ENCODE measurements around the gene GMPPA.

The GMPPA gene

DNA sequence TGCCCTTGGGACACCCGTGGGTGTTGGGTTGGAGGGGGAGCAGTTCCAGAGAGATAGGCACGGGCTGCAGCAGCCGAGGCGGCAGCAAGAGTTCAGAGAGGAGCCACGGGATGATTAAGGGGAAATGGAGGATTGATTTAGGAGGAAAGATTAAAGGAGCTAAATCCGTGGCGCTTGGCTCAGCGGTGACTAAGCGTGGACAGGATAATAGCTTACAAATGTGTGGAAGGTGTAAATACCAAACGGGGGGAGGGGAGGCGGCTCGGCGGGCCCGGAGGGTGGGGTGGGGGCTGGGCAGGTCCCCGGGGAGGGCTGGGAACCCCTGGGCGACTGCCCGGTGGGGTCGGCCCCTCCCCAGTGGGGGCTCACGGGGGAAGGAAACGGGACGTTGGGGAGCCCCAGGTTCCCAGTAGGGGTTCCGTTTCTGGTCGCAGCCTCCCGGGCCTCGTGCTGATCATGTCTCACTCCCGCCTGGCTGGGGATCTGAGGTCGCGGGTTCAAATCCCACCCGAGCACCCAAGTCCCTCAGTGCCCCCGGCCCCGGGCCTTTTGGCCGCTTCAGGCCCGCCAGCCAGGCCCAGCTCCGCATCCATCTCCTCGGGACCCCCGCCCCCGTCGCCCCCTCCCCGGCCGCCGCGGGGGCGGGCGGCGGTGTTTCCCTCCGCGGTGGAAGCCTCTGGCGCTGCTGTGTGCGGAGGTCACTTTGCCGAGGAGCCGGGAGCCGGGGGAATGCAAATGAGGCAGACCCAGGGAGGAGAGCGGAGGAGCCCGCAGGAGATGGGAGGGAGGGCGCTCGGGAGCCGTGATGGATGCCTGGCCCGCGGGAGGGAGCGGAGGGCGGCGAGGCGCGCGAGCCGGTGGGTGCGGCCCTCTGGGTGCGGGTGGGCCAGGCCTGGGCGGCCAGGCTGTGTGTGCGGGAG is 23.7 kb downstream of the GMPPA start:
- TF ChIP-seq, protein P1, sequence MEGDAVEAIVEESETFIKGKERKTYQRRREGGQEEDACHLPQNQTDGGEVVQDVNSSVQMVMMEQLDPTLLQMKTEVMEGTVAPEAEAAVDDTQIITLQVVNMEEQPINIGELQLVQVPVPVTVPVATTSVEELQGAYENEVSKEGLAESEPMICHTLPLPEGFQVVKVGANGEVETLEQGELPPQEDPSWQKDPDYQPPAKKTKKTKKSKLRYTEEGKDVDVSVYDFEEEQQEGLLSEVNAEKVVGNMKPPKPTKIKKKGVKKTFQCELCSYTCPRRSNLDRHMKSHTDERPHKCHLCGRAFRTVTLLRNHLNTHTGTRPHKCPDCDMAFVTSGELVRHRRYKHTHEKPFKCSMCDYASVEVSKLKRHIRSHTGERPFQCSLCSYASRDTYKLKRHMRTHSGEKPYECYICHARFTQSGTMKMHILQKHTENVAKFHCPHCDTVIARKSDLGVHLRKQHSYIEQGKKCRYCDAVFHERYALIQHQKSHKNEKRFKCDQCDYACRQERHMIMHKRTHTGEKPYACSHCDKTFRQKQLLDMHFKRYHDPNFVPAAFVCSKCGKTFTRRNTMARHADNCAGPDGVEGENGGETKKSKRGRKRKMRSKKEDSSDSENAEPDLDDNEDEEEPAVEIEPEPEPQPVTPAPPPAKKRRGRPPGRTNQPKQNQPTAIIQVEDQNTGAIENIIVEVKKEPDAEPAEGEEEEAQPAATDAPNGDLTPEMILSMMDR (IDR thresholded peaks at IDR 0.05; ENCODE audit: control insufficient read depth, extremely low read depth, insufficient read depth), result no peak
- no peak overlapping the region for H3K4me3 ChIP-seq (ENCODE audit: low read depth, low read length)
- DNase-seq (ENCODE audit: low read depth), result no peak

GRCh38 chr2:219523031-219523671 is 24.5 kb downstream of the GMPPA start:
- no peak overlapping the region for H3K4me3 ChIP-seq (ENCODE audit: low read depth, low read length)
- TF ChIP-seq, protein P1 (IDR thresholded peaks at IDR 0.05; ENCODE audit: control insufficient read depth, extremely low read depth, insufficient read depth), result no peak
- no peak for DNase-seq (ENCODE audit: low read depth)

- H3K4me3 ChIP-seq (ENCODE audit: low read depth, low read length), result no peak overlapping the region
- TF ChIP-seq, protein P1 (IDR thresholded peaks at IDR 0.05; ENCODE audit: control insufficient read depth, extremely low read depth, insufficient read depth), result no peak
- DNase-seq (ENCODE audit: low read depth), result no peak
These were observed 26.1 kb downstream of the GMPPA start for GRCh38 chr2:219524817-219525216.

DNA sequence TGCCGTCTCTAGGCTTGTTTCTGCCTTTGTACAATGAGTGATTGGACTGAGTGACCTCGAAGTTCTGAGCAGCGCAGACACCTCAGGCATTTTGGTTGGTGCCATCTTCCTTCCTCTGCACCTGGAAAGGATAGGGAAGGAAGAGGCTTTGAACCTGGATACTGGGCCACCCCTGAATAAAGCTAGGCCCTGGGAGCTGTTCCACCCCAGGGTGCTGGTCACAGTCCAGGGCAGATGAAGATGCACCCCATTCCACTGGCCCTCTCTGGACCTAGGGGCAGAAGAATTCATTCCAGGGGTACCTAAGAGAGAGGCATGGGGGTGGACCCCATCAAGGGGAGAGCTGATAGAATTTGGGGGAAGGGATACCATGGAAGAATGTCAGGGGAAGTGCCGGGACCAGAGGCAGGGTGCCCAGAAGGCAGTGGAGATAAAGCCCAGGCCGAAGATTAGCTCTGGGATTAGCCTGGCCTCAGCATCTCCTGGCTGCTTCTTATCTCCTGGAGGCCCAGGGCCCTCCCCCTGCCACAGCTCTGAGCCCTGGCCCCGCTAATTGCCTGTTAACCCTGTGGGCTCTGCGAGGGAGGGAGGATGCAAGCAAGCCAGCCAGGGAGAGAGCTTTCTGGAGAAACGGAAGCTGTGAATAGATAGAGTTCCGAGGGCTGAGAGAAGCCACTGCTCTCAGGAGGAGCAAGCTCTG is 27.0 kb downstream of the GMPPA start:
- no peak overlapping the region for H3K4me3 ChIP-seq (ENCODE audit: low read depth, low read length)
- DNase-seq (ENCODE audit: low read depth), result no peak
- TF ChIP-seq, protein P1 (IDR thresholded peaks at IDR 0.05; ENCODE audit: control insufficient read depth, extremely low read depth, insufficient read depth), result no peak

DNA sequence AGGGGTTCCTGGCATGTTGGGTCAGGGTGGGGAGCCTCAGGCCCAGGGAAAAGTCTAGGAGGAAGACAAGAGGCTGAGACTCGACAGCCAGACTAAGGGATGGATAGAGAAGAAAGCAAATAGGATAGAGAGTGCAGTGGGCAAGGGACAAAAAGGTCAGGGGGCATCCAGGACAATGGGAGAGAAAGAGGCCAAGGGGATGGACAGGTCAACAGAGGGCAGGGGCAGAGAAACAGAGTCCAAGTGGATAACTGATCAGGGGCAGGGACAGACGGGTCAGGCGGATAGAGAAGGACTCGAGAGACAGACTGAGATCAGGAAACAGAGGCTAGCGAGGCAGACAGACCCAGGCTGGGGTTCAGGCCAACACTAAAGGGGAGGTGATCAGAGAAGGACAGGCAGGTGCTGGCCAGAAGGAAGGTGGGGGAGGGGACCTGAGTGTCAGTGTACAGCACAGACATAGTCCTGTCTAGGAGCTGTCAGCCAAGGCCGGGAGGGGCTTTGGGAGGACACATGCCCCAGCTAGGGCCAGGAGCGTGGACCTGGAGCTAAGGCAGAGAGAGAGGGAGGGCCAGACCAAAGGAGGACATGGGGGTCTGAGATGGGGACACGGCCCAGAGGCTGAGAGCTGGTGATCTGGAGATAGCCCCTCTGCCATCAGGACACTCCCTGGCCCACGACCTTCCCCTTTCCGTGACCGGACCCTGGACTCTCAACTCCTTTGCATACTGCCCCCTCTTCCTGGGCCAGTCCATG is 27.8 kb downstream of the GMPPA start:
- TF ChIP-seq, protein P1 (IDR thresholded peaks at IDR 0.05; ENCODE audit: control insufficient read depth, extremely low read depth, insufficient read depth), result no peak
- H3K4me3 ChIP-seq (ENCODE audit: low read depth, low read length), result no peak overlapping the region

DNA sequence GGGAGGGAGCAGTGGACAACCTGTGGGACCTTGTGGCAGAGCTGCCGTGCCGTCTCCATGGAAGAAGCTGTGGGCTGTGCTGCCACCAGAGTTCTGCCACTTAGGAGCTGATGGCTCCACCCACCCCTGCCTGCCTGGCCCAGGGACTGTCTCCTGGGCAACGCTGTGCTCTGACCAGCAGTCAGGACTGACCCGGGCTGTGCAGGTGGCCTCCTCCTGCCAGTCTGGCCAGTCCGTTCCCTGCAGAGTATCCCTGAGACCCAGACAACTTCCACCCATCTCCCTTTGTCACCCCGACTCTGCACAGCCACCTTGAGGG is 28.3 kb downstream of the GMPPA start:
- no peak for DNase-seq (ENCODE audit: low read depth)
- H3K4me3 ChIP-seq (ENCODE audit: low read depth, low read length), result no peak overlapping the region
- TF ChIP-seq, protein P1 (IDR thresholded peaks at IDR 0.05; ENCODE audit: control insufficient read depth, extremely low read depth, insufficient read depth), result no peak

More for the DNA sequence above, 27.8 kb downstream of the GMPPA start:
- no peak for DNase-seq (ENCODE audit: low read depth)

Data from LNCaP clone FGC (cell line).